Measurements from ENCODE around the gene MARK3.

MARK3 gene

DNA sequence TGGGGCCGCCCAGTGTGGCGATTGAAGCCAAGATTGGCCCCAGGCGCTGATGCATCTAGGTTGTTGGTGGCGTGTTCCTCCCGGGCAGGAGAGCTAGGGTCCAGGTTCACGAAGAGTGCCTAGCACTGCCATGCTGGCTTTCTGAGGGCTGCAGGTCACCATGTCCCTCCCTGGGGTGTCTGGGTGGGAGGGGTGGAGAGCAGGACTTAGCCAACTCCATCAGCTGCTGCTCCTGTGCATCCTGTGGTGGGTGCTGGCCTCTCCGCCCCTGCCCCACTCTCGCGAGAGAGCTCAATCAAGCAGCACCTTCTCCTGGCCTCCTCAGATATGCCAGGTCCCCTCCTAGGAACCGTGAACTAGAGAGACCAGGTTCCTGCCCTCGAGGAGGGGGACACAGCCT, 145.6 kb downstream of the MARK3 start:
- no peak overlapping the region for H3K4me3 ChIP-seq (ENCODE audit: low read depth, low read length)

DNA sequence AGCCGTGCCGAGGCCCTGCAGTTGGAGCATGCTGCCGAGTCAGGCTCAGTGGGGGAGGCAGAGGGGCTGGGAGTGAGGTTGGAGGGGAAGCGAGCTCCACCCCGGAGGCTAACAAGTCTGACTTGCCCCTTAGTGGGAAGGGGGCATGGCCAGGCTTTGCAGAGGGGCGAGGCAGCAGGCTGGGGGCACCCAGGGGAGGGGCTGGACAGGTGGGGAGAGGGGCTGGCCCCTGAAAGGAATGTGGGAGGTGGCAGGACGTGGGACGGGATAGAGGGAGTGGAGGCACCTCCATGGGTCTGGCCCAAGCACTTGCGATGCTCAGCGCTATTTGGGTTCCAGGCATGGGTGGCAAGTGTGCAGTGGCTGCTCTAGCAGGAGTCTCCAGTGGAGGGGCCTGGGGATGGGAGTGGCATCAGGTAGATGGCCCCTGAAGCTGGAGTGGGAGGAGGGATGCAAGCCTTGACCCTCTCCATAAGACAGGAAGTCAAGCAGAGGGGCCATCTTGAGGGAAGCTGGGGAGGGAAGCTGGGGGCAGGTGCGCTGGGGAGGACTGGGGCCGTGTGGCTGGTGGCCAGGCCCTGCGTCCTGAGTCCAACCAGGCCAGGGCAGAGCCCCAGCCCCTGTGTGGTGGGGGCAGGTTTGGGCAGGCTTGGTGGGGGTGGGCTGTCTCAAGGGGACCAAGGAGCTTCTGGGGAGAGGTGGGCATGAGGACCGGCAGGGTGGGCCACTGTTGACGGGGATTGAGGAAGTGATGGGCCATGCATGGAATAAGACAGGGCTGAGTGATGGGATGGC, 146.4 kb downstream of the MARK3 start:
- no peak overlapping the region for H3K4me3 ChIP-seq (ENCODE audit: low read depth, low read length)
- TF ChIP-seq, protein P1, sequence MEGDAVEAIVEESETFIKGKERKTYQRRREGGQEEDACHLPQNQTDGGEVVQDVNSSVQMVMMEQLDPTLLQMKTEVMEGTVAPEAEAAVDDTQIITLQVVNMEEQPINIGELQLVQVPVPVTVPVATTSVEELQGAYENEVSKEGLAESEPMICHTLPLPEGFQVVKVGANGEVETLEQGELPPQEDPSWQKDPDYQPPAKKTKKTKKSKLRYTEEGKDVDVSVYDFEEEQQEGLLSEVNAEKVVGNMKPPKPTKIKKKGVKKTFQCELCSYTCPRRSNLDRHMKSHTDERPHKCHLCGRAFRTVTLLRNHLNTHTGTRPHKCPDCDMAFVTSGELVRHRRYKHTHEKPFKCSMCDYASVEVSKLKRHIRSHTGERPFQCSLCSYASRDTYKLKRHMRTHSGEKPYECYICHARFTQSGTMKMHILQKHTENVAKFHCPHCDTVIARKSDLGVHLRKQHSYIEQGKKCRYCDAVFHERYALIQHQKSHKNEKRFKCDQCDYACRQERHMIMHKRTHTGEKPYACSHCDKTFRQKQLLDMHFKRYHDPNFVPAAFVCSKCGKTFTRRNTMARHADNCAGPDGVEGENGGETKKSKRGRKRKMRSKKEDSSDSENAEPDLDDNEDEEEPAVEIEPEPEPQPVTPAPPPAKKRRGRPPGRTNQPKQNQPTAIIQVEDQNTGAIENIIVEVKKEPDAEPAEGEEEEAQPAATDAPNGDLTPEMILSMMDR (IDR thresholded peaks at IDR 0.05; ENCODE audit: borderline replicate concordance, insufficient read depth, low read depth, low read length): no peak

More for the DNA sequence above, 145.6 kb downstream of the MARK3 start:
- TF ChIP-seq, protein P1 (IDR thresholded peaks at IDR 0.05; ENCODE audit: borderline replicate concordance, insufficient read depth, low read depth, low read length): no peak

DNA sequence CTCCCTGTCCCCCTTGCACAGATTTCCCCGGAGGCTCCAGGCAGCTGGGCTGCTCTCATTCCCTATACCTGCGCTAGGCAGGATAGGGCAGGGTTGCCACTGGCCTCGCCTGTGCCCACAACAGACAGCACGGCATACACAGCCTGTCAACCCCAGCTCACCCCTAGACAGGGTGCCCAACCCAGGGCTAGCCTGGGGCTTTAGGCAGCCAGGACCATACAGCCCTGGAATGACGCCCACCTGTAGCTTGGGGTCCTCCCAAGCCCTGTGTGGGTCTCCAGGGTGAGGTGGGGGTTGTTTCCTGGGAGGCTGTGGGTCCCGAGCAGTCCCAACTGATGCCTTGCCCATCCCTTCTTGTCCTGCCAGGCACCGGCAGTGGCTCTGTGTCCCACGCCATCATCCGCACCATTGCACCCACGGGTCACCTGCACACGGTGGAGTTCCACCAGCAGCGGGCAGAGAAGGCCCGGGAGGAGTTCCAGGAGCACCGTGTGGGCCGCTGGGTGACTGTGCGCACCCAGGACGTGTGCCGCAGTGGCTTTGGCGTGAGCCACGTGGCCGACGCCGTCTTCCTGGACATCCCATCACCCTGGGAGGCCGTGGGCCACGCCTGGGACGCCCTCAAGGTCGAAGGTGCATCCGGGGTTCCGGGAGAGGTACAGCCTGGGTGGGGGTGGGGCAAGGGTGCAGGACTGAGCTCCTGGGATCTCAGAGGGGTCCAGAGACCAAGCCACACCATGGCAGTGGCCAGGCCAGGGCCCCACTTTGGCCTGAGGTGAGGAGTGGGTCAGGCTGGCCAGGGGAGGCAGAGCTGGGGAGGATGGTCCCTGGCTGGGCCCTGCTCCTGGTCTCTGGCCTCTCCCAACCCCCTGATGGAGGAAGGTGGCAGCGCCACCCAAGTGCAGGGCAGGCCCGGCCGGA, 147.3 kb downstream of the MARK3 start:
- H3K4me3 ChIP-seq (ENCODE audit: low read depth, low read length): no peak overlapping the region
- TF ChIP-seq, protein P1 (IDR thresholded peaks at IDR 0.05; ENCODE audit: borderline replicate concordance, insufficient read depth, low read depth, low read length): no peak

DNA sequence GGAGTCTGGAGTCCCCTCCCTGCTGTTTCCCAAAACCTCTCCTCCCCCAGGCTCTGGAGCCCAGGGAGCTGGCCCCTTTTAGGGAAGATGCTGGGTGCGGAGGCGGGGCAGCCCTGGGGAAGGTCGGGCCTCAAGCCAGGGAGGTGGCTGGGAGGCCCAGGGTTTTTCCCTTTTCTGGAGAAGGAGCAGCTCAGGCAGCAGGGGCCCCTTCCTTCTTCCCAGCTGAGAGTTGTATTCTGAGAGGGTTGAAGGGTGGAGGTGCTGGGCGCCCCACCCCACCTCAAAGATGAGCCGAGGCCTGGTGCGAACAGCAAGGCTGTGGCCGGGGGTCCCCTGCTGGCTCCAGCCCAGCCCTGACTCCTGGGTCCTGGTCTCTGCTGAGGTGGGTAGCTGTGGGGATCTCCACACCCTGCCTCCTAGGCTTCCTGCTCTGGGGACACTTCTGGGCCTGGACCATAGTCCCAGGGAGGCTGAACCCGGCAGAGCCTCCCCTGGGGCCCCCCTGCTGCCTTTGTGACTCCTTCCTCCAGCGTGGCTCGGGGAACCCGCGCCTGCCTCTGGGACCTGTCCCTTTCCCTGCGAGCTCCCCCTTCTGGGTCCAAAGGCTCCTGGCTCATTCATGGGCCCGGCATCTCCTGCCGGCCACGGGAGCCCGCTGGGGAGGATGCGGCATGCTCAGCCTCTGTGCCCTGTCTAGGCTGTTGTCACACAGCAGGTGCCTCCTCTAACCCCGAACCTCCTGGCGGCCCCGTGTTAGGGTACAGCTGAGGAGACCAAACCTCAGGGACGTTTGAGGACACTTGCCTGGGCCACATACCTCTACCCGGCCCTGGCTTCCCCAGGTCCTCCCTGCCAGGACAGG, 148.2 kb downstream of the MARK3 start:
- TF ChIP-seq, protein P1 (IDR thresholded peaks at IDR 0.05; ENCODE audit: borderline replicate concordance, insufficient read depth, low read depth, low read length): no peak
- no peak overlapping the region for H3K4me3 ChIP-seq (ENCODE audit: low read depth, low read length)

DNA sequence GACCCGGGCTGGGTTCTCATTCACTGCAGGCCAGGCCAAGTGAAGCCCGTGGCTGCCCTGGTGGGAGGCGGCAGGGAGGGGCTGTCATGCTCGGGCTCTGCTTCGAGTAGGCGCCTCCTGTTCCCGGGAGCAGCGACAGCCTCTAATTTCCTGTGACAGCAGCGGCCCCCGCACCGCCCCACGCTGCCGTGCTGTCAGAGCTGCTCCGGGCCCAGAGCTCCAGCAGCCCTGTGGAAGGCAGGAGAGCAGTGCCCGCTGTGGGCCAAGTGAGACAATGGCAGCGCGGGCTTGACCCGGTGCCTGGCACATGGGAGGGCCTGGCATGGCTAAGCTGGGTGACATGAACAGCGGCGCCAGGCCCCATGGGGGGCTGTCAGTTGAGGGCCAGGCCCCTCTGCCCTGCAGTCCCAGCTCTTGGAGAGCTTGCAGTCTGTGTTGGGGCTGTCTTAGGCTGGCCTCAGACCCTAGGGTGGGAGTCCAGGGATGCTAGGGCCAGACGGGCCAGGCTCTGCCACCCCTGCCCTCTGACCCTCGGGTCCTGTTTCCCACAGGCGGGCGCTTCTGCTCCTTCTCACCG, 148.9 kb downstream of the MARK3 start:
- TF ChIP-seq, protein P1 (IDR thresholded peaks at IDR 0.05; ENCODE audit: borderline replicate concordance, insufficient read depth, low read depth, low read length): no peak

DNA sequence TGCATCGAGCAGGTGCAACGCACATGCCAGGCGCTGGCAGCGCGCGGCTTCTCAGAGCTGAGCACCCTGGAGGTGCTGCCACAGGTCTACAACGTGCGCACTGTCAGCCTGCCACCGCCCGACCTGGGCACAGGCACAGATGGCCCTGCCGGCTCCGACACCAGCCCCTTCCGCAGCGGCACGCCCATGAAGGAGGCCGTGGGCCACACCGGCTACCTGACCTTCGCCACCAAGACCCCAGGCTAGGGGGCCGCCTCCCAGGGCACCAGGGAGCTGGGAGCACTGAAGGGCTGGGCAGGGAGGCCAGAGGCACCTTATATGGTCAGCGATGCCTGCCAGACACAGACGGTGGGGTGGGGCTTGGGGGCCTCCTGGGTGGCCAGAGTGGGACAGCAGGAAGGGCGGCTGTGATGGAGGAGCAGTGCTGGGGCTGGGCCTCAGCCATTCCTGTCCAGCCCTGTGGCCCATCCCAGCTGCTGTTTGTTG, 149.4 kb downstream of the MARK3 start:
- TF ChIP-seq, protein P1 (IDR thresholded peaks at IDR 0.05; ENCODE audit: borderline replicate concordance, insufficient read depth, low read depth, low read length): no peak
- no peak overlapping the region for H3K4me3 ChIP-seq (ENCODE audit: low read depth, low read length)

More for the DNA sequence above, 148.9 kb downstream of the MARK3 start:
- H3K4me3 ChIP-seq (ENCODE audit: low read depth, low read length): no peak overlapping the region
